Activated T-cell treated with anti-CD3 and anti-CD28 coated beads, Interleukin-2, amount 50 U/mL, for 72 hours (primary cell): ENCODE results near the gene C2CD2. TPM values are rescaled to one million over a fixed set of nuclear protein-coding genes. Genes with fewer than 3 reads are reported as not detected.

ENCODE experiments used
- ATAC-seq, 2 donors: fragments of 150-1000 bp; cut with Tn5 transposase; replicated peaks in 1 of 2; 2 replicates each; pipeline ENCODE4 v1.10.0; 2021; ENCODE audit warnings: moderate library complexity in 2 of 2, mild to moderate bottlenecking in 1 of 2
- DNase-seq, 2 donors: peaks; one replicate each; pipeline ENCODE4 v3.0.0; 2021 to 2022; ENCODE audit warnings: mixed read lengths in 1 of 2
- H3K27ac Mint-ChIP-seq: one replicate; pipeline ENCODE4 v1.8.0; 2022; ENCODE audit warnings: mild to moderate bottlenecking, moderate library complexity, mixed read lengths
- H3K27me3 Mint-ChIP-seq: one replicate; pipeline ENCODE4 v1.8.0; 2022; ENCODE audit warnings: low read depth, mixed read lengths
- H3K36me3 Mint-ChIP-seq, 2 donors: one replicate each; pipeline ENCODE4 v1.8.0; 2022; ENCODE audit warnings: mixed read lengths in 2 of 2, mild to moderate bottlenecking in 1 of 2; ENCODE audit not compliant: insufficient read depth in 2 of 2
- H3K4me1 Mint-ChIP-seq: one replicate; pipeline ENCODE4 v1.8.0; 2022; ENCODE audit warnings: low read depth, mixed read lengths
- H3K4me3 Mint-ChIP-seq, 2 donors: one replicate each; pipeline ENCODE4 v1.8.0; 2022; ENCODE audit warnings: mild to moderate bottlenecking in 2 of 2, mixed read lengths in 2 of 2, moderate library complexity in 2 of 2
- H3K9me3 Mint-ChIP-seq, 2 donors: one replicate each; pipeline ENCODE4 v1.8.0; 2022; ENCODE audit warnings: mixed read lengths in 2 of 2
- total RNA-seq, 2 donors: library from RNA; stranded (reverse); gene quantifications; one replicate each; pipeline ENCODE4 v1.2.3, GENCODE V29; 2022

Gene C2CD2
- total RNA-seq, 2 donors from 2014 or later: 6.9 to 15.1 TPM

DNA sequence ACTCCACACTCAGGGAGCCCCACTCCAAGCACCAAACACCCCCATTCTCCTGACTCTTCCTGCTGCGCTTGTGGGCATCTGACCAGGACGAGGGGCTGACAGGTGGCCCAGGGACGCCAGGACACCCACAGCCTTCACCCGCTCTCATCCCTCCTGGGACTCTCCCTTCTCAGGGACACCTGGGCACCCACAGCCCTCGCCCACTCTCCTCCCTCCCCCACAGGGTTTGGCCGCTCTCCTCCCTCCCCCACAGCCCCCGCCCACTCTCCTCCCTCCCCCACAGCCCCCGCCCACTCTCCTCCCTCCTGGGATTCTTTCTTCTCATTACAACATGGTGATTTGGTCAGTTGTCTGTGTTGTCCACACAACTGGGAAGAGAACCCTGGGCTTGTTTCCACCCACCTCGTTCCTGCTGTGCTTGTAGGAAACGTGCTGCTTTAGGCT lies 118.1 kb downstream of the C2CD2 start:
- ATAC-seq (no peak), DNase-seq (no peak)
- H3K36me3 Mint-ChIP-seq: peaks cover 3% of the 10 kb centered on the region in 2 donors
- H3K4me3 Mint-ChIP-seq: no peak overlapping the region
- H3K27me3 Mint-ChIP-seq: no peaks in the 10 kb centered on the region
- peaks cover under 1% of the 10 kb centered on the region in 2 donors for H3K9me3 Mint-ChIP-seq
- no peak overlapping the region for H3K27ac Mint-ChIP-seq
- no peaks in the 10 kb centered on the region for H3K4me1 Mint-ChIP-seq

Other genes with a start within 250 kb of the C2CD2 start
- under 1 TPM; 0.46 to 0.60 TPM for gene RIPK4, start 187.0 kb downstream of the C2CD2 start, total RNA-seq
- gene PRDM15, start 74.7 kb downstream of the C2CD2 start, total RNA-seq: 10 to 100 TPM; 12.1 to 14.6 TPM
- gene ZBTB21, start 56.3 kb upstream of the C2CD2 start, total RNA-seq: 10 to 100 TPM; 35.6 to 43.3 TPM
- gene UMODL1, start 117.3 kb upstream of the C2CD2 start, total RNA-seq: under 1 TPM; 0.39 to 0.89 TPM